Measurements from ENCODE around the gene BCL2L1. TPM values are rescaled to one million over a fixed set of nuclear protein-coding genes. Genes with fewer than 3 reads are reported as not detected.

BCL2L1 gene
- total and polyA plus RNA-seq, 2 experiments from 2014 or later = 42.4 to 110 TPM

- H3K36me3 ChIP-seq (ENCODE audit: insufficient read depth) = peaks cover 3% of the 10 kb centered on the region; the same call in 1 of the 2 replicates
- H3K4me2 ChIP-seq = no peak overlapping the region
- H3K27ac Mint-ChIP-seq = no peak overlapping the region
- no peaks in the 10 kb centered on the region for H3K9me3 Mint-ChIP-seq
- peaks cover 28% of the 10 kb centered on the region for H3K4me1 Mint-ChIP-seq
- TF ChIP-seq REST (IDR thresholded peaks at IDR 0.05; ENCODE audit: unreplicated experiment) (no peak), ZNF114 (CRISPR knock-in tag; IDR thresholded peaks at IDR 0.05) (no peak), POLR2AphosphoS5 (IDR thresholded peaks at IDR 0.05; ENCODE audit: low read depth) (no peak; the same call in 1 of the 2 replicates), NANOG (IDR thresholded peaks at IDR 0.05; ENCODE audit: borderline replicate concordance) (no peak), STAT1 (IDR thresholded peaks at IDR 0.05; ENCODE audit: unreplicated experiment) (no peak), JUNB (IDR thresholded peaks at IDR 0.05; ENCODE audit: unreplicated experiment) (no peak), ETS1 (IDR thresholded peaks at IDR 0.05) (no peak), EZH2phosphoT487 (IDR thresholded peaks at IDR 0.05; ENCODE audit: unreplicated experiment) (no peak), ZNF462 (CRISPR knock-in tag; IDR thresholded peaks at IDR 0.05) (no peak), CTCF (conservative IDR thresholded peaks at IDR 0.05; ENCODE audit: low read depth in 2 of 2) (no peak), ZNF331 (CRISPR knock-in tag; IDR thresholded peaks at IDR 0.05; ENCODE audit: low read depth) (no peak), EZH2 (IDR thresholded peaks at IDR 0.05; ENCODE audit: low read depth, unreplicated experiment) (no peak), CREB1 (CRISPR knock-in tag; IDR thresholded peaks at IDR 0.05; ENCODE audit: low read depth) (no peak)
- H3K27me3 Mint-ChIP-seq (ENCODE audit: insufficient read depth, low read depth, poor library complexity) = peaks cover 15% of the 10 kb centered on the region
- H4K20me1 ChIP-seq (replicated peaks; ENCODE audit: insufficient read depth) = peaks cover 14% of the 10 kb centered on the region
- 0 out of 2 replicates have a peak, but pooled peaks cover 2% of the 10 kb centered on the region for H3K27me3 ChIP-seq (ENCODE audit: insufficient read depth)
- H3K36me3 Mint-ChIP-seq (ENCODE audit: low read depth) = peaks cover 17% of the 10 kb centered on the region
- H3K4me1 ChIP-seq (ENCODE audit: insufficient read depth) = peaks cover 18% of the 10 kb centered on the region
- no peaks in the 10 kb centered on the region; the same call in 1 of the 2 replicates for H3K79me2 ChIP-seq (replicated peaks; ENCODE audit: insufficient read depth)
- 0 out of 2 replicates have a peak overlapping the region, but pooled peaks have one; percentile 69 for H3K27ac ChIP-seq (ENCODE audit: low read depth)
- no peak overlapping the region for H2AFZ ChIP-seq
- no peak for DNase-seq (ENCODE audit: low spot score)
- no peak for ATAC-seq
- H3K4me3 ChIP-seq = no peak overlapping the region
- no peaks in the 10 kb centered on the region for H3K9me2 ChIP-seq (ENCODE audit: insufficient read depth)
- peaks cover 39% of the 10 kb centered on the region for H3F3A ChIP-seq (replicated peaks; ENCODE audit: low read depth)
- no peak overlapping the region for H3K4me3 Mint-ChIP-seq
These were observed 57.8 kb downstream of the BCL2L1 start for GRCh38 chr20:31664696-31665354.

All from GM23338 (cell line).